Prostate gland (tissue), 2 donors: ENCODE results near the gene CCDC93. TPM values are rescaled to one million over a fixed set of nuclear protein-coding genes. Genes with fewer than 3 reads are reported as not detected.

Source experiments
- DNase-seq: peaks from one replicate; pipeline ENCODE4 v3.0.0-alpha.2; 2019; ENCODE audit warnings: low spot score
- H3K27ac ChIP-seq, 2 donors: fragments of 200-600 bp; sonication (generic); 2 replicates each; pipeline ENCODE4 v1.5.1; 2017 to 2019
- H3K27me3 ChIP-seq: fragments of 200-600 bp; sonication (generic); replicated peaks from 2 replicates; pipeline ENCODE4 v1.5.1; 2019; ENCODE audit not compliant: insufficient read depth
- H3K36me3 ChIP-seq, 2 donors: fragments of 200-600 bp; sonication (generic); 1 replicate in 1 of 2; 2 replicates in 1 of 2; pipeline versions ENCODE4 v1.5.1 to v1.8.1; 2017 to 2019
- H3K4me1 ChIP-seq: fragments of 200-600 bp; sonication (generic); replicated peaks from 2 replicates; pipeline ENCODE4 v1.5.1; 2019
- H3K4me3 ChIP-seq, 2 donors: fragments of 200-600 bp; sonication (generic); 2 replicates each; pipeline ENCODE4 v1.5.1; 2017 to 2019
- H3K9me3 ChIP-seq: fragments of 200-600 bp; sonication (generic); 2 replicates; pipeline ENCODE4 v1.5.1; 2017
- POLR2A ChIP-seq: fragments of 450-650 bp; IDR thresholded peaks from one replicate; pipeline ENCODE4 v1.6.1; 2016; ENCODE audit warnings: antibody characterized with exemption, mild to moderate bottlenecking
- POLR2AphosphoS5 ChIP-seq: sonication (generic); formaldehyde crosslinking; IDR thresholded peaks from one replicate; pipeline ENCODE4 v1.6.1; 2017; ENCODE audit warnings: antibody characterized with exemption
- WGBS: methylation state at CpG from one replicate; pipeline ENCODE4 v1.1.5; 2018; 5-methylcytosine and 5-hydroxymethylcytosine counted together
- intact Hi-C: fragments of 100-400 bp; cut with DNase I; formaldehyde crosslinking; loops from one replicate; pipeline ENCODE4 v1.14.2; 2022
- total RNA-seq, 2 donors: library from RNA; depleted of rRNA; stranded (reverse); fragments of >200 nt; gene quantifications; one replicate each; pipeline ENCODE4 v1.1.0, GENCODE V29; 2016
- TF ChIP-seq, protein P1 (sequence below), 4 experiments: fragments of 200-600 bp in 2 of 4; fragments of 450-650 bp in 2 of 4; sonication (generic) in 2 of 4; IDR thresholded peaks; 1 replicate in 3 of 4; 2 replicates in 1 of 4; pipeline ENCODE4 v1.5.1; 2016 to 2019; ENCODE audit warnings: antibody characterized with exemption in 4 of 4, mild to moderate bottlenecking in 2 of 4, moderate library complexity in 2 of 4

Gene CCDC93
- total RNA-seq, 2 donors from 2014 or later, result 9.6 to 39.8 TPM

DNA sequence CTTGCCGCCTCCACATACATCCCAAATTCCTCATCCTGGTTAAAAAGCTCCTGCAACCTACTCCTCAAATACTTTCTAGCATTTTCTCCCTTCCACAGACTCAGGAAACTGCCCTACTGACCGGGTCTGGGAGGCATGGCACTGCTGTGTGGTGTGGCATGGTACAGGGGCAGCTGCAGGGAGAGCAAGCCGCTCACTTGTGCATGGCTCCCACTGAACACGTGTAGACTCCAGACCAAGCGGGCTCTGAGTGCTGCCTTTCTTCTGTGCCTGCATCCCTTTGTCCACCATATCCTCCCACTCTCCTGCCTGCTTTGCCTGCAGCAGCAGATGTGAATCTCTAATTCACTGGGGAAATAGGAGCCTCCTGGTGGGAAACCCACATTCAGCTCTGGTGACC, 72.2 kb downstream of the CCDC93 start:
- TF ChIP-seq POLR2AphosphoS5 (no peak), POLR2A (no peak)
- TF ChIP-seq, protein P1, sequence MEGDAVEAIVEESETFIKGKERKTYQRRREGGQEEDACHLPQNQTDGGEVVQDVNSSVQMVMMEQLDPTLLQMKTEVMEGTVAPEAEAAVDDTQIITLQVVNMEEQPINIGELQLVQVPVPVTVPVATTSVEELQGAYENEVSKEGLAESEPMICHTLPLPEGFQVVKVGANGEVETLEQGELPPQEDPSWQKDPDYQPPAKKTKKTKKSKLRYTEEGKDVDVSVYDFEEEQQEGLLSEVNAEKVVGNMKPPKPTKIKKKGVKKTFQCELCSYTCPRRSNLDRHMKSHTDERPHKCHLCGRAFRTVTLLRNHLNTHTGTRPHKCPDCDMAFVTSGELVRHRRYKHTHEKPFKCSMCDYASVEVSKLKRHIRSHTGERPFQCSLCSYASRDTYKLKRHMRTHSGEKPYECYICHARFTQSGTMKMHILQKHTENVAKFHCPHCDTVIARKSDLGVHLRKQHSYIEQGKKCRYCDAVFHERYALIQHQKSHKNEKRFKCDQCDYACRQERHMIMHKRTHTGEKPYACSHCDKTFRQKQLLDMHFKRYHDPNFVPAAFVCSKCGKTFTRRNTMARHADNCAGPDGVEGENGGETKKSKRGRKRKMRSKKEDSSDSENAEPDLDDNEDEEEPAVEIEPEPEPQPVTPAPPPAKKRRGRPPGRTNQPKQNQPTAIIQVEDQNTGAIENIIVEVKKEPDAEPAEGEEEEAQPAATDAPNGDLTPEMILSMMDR (IDR thresholded peaks at IDR 0.05), result no peak
- H3K36me3 ChIP-seq, result peaks cover 8 to 15% of the 10 kb centered on the region in 2 donors
- no peak overlapping the region for H3K4me3 ChIP-seq
- intact Hi-C loops, result no loop called here
- no peaks in the 10 kb centered on the region for H3K27me3 ChIP-seq
- no peaks in the 10 kb centered on the region for H3K4me1 ChIP-seq
- H3K27ac ChIP-seq, result no peak overlapping the region
- no peak for DNase-seq
- no peaks in the 10 kb centered on the region for H3K9me3 ChIP-seq
- WGBS, result 96% methylated on average over 5 of the region's 5 CpGs

GRCh38 chr2:117940436-117940835, 73.4 kb downstream of the CCDC93 start:
- Histone ChIP-seq H3K36me3 (peaks cover 3 to 4% of the 10 kb centered on the region in 2 donors), H3K4me1 (no peaks in the 10 kb centered on the region), H3K4me3 (no peak overlapping the region), H3K27me3 (no peaks in the 10 kb centered on the region), H3K27ac (no peak overlapping the region), H3K9me3 (no peaks in the 10 kb centered on the region)
- DNase-seq, result no peak
- intact Hi-C loops, result no loop called here
- TF ChIP-seq, protein P1 (IDR thresholded peaks at IDR 0.05), result no peak
- TF ChIP-seq POLR2A, result no peak
- no peak for TF ChIP-seq POLR2AphosphoS5

DNA sequence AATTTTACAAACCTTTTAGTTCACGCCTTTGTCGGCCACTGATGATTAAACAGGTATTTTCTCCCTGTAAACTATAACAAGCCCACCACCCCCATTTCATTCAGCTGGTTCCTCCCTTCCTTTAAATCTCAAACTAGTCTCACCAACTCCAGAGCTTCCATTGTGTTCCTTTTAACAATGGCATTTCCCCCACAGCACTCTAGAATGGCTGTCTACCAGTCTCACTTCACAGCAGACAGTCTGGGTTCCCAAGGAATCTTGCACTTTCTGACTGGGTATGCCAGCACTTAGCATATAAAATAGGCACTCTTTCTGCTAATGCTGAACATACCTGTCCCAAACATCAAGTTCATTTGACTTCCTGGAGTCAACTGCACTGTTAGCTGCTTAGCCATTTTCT, 75.3 kb downstream of the CCDC93 start:
- Histone ChIP-seq H3K4me1 (no peaks in the 10 kb centered on the region), H3K27ac (no peak overlapping the region), H3K36me3 (peaks cover 0 to 3% of the 10 kb centered on the region in 2 donors), H3K9me3 (no peaks in the 10 kb centered on the region), H3K4me3 (no peak overlapping the region), H3K27me3 (no peaks in the 10 kb centered on the region)
- intact Hi-C loops, result no loop called here
- DNase-seq, result no peak
- no peak for TF ChIP-seq POLR2A
- no peak for TF ChIP-seq POLR2AphosphoS5
- TF ChIP-seq, protein P1 (IDR thresholded peaks at IDR 0.05), result no peak
- WGBS, result 93% methylated on average over 2 of the region's 2 CpGs

- WGBS, result 68% methylated on average over 5 of the region's 5 CpGs
- no peak for DNase-seq
- no peak overlapping the region for H3K27ac ChIP-seq
- intact Hi-C loops, result no loop called here
- H3K4me1 ChIP-seq, result no peaks in the 10 kb centered on the region
- H3K27me3 ChIP-seq, result no peaks in the 10 kb centered on the region
- peaks cover 0 to 3% of the 10 kb centered on the region in 2 donors for H3K36me3 ChIP-seq
- no peaks in the 10 kb centered on the region for H3K9me3 ChIP-seq
- TF ChIP-seq, protein P1 (IDR thresholded peaks at IDR 0.05), result no peak
- no peak for TF ChIP-seq POLR2AphosphoS5
- no peak overlapping the region for H3K4me3 ChIP-seq
Measured at GRCh38 chr2:117936871-117937428, 76.9 kb downstream of the CCDC93 start.

DNA sequence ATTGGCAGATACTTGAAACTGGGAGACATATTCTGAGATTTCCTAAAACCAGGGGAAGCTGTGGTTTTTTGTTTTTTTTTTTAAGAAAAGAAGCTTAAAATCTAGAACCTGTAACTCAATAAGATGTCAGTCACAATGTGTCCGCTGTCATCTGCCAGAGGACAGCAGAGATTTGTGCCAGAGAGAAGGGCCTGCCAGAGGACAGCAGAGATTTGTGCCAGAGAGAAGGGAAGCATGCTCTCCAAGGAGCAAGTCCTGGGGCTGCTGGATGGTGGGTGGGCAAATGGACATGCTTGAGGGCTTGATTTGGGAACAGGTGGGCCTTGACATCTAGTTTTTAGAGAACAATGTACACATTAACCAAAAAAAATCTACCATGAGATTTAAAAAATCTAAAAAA, 77.9 kb downstream of the CCDC93 start:
- no peak for DNase-seq
- H3K4me3 ChIP-seq, result no peak overlapping the region
- H3K36me3 ChIP-seq, result peaks cover 0 to 3% of the 10 kb centered on the region in 2 donors
- H3K9me3 ChIP-seq, result no peaks in the 10 kb centered on the region
- intact Hi-C loops, result no loop called here
- no peaks in the 10 kb centered on the region for H3K27me3 ChIP-seq
- H3K27ac ChIP-seq, result no peak overlapping the region
- 0% methylated on average over 1 of the region's 1 CpG for WGBS
- no peak for TF ChIP-seq POLR2A
- H3K4me1 ChIP-seq, result no peaks in the 10 kb centered on the region
